ENCODE measurements around the gene FOXN4. TPM values are rescaled to one million over a fixed set of nuclear protein-coding genes. Genes with fewer than 3 reads are reported as not detected.

FOXN4 gene
- total RNA-seq, 1 experiment from 2014 or later: 0.37 TPM

DNA sequence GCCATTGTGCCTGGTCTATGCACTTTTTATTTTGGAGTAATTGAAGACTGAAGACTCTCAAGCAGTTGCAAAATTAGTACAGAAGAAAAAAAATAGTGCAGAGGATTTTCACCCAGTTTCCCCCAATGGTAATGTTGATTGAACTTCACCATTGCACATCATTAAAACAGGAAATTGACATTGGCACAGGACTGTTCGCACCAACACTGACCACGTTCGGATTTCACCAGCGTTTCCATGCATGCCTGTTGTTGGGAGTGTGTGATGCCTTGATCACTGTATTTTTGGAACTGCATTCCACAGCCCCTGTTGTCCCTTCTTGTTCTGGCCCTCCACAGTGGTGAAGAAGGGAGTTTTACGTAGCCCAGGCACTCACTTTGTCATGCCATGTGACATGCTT, 67.1 kb downstream of the FOXN4 start:
- peaks cover 16% of the 10 kb centered on the region for H3K36me3 Mint-ChIP-seq
- H3K9me3 Mint-ChIP-seq: no peaks in the 10 kb centered on the region
- no peak overlapping the region for H3K4me3 Mint-ChIP-seq
- H3K27me3 Mint-ChIP-seq (ENCODE audit: low read depth): no peaks in the 10 kb centered on the region
- DNase-seq (ENCODE audit: low spot score) (no peak), ATAC-seq (no peak)
- ChIA-PET CTCF (no interaction called here), POLR2A (no interaction called here)
- H3K27ac Mint-ChIP-seq: no peak overlapping the region
- no peaks in the 10 kb centered on the region for H3K4me1 Mint-ChIP-seq
- TF ChIP-seq, protein P1, sequence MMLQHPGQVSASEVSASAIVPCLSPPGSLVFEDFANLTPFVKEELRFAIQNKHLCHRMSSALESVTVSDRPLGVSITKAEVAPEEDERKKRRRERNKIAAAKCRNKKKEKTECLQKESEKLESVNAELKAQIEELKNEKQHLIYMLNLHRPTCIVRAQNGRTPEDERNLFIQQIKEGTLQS (CRISPR knock-in tag; conservative IDR thresholded peaks at IDR 0.05): no peak
- TF ChIP-seq, protein P2, sequence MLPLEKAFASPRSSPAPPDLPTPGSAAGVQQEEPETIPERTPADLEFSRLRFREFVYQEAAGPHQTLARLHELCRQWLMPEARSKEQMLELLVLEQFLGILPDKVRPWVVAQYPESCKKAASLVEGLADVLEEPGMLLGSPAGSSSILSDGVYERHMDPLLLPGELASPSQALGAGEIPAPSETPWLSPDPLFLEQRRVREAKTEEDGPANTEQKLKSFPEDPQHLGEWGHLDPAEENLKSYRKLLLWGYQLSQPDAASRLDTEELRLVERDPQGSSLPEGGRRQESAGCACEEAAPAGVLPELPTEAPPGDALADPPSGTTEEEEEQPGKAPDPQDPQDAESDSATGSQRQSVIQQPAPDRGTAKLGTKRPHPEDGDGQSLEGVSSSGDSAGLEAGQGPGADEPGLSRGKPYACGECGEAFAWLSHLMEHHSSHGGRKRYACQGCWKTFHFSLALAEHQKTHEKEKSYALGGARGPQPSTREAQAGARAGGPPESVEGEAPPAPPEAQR (CRISPR knock-in tag; IDR thresholded peaks at IDR 0.05): no peak
- TF ChIP-seq, protein P3, sequence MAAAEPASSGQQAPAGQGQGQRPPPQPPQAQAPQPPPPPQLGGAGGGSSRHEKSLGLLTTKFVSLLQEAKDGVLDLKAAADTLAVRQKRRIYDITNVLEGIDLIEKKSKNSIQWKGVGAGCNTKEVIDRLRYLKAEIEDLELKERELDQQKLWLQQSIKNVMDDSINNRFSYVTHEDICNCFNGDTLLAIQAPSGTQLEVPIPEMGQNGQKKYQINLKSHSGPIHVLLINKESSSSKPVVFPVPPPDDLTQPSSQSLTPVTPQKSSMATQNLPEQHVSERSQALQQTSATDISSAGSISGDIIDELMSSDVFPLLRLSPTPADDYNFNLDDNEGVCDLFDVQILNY (CRISPR knock-in tag; IDR thresholded peaks at IDR 0.05): no peak
- TF ChIP-seq GTF2I (CRISPR knock-in tag; conservative IDR thresholded peaks at IDR 0.05) (no peak), PREB (CRISPR knock-in tag; IDR thresholded peaks at IDR 0.05; ENCODE audit: borderline replicate concordance) (no peak), MAX (CRISPR knock-in tag; IDR thresholded peaks at IDR 0.05) (no peak), HMGXB4 (CRISPR knock-in tag; IDR thresholded peaks at IDR 0.05) (no peak), ZNF532 (CRISPR knock-in tag; IDR thresholded peaks at IDR 0.05; ENCODE audit: borderline replicate concordance) (no peak), MXD4 (CRISPR knock-in tag; IDR thresholded peaks at IDR 0.05; ENCODE audit: borderline replicate concordance) (no peak), ZNF416 (CRISPR knock-in tag; IDR thresholded peaks at IDR 0.05) (no peak), RORB (CRISPR knock-in tag; IDR thresholded peaks at IDR 0.05) (no peak), NR2C2 (CRISPR knock-in tag; IDR thresholded peaks at IDR 0.05) (no peak), HMGA2 (CRISPR knock-in tag; IDR thresholded peaks at IDR 0.05) (no peak)
- TF ChIP-seq, protein P4, sequence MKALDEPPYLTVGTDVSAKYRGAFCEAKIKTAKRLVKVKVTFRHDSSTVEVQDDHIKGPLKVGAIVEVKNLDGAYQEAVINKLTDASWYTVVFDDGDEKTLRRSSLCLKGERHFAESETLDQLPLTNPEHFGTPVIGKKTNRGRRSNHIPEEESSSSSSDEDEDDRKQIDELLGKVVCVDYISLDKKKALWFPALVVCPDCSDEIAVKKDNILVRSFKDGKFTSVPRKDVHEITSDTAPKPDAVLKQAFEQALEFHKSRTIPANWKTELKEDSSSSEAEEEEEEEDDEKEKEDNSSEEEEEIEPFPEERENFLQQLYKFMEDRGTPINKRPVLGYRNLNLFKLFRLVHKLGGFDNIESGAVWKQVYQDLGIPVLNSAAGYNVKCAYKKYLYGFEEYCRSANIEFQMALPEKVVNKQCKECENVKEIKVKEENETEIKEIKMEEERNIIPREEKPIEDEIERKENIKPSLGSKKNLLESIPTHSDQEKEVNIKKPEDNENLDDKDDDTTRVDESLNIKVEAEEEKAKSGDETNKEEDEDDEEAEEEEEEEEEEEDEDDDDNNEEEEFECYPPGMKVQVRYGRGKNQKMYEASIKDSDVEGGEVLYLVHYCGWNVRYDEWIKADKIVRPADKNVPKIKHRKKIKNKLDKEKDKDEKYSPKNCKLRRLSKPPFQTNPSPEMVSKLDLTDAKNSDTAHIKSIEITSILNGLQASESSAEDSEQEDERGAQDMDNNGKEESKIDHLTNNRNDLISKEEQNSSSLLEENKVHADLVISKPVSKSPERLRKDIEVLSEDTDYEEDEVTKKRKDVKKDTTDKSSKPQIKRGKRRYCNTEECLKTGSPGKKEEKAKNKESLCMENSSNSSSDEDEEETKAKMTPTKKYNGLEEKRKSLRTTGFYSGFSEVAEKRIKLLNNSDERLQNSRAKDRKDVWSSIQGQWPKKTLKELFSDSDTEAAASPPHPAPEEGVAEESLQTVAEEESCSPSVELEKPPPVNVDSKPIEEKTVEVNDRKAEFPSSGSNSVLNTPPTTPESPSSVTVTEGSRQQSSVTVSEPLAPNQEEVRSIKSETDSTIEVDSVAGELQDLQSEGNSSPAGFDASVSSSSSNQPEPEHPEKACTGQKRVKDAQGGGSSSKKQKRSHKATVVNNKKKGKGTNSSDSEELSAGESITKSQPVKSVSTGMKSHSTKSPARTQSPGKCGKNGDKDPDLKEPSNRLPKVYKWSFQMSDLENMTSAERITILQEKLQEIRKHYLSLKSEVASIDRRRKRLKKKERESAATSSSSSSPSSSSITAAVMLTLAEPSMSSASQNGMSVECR (CRISPR knock-in tag; IDR thresholded peaks at IDR 0.05; ENCODE audit: borderline replicate concordance): no peak
- TF ChIP-seq, protein P5, sequence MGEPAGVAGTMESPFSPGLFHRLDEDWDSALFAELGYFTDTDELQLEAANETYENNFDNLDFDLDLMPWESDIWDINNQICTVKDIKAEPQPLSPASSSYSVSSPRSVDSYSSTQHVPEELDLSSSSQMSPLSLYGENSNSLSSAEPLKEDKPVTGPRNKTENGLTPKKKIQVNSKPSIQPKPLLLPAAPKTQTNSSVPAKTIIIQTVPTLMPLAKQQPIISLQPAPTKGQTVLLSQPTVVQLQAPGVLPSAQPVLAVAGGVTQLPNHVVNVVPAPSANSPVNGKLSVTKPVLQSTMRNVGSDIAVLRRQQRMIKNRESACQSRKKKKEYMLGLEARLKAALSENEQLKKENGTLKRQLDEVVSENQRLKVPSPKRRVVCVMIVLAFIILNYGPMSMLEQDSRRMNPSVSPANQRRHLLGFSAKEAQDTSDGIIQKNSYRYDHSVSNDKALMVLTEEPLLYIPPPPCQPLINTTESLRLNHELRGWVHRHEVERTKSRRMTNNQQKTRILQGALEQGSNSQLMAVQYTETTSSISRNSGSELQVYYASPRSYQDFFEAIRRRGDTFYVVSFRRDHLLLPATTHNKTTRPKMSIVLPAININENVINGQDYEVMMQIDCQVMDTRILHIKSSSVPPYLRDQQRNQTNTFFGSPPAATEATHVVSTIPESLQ (CRISPR knock-in tag; IDR thresholded peaks at IDR 0.05): no peak
- TF ChIP-seq, protein P6, sequence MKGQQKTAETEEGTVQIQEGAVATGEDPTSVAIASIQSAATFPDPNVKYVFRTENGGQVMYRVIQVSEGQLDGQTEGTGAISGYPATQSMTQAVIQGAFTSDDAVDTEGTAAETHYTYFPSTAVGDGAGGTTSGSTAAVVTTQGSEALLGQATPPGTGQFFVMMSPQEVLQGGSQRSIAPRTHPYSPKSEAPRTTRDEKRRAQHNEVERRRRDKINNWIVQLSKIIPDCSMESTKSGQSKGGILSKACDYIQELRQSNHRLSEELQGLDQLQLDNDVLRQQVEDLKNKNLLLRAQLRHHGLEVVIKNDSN (CRISPR knock-in tag; IDR thresholded peaks at IDR 0.05): no peak
- TF ChIP-seq, protein P7, sequence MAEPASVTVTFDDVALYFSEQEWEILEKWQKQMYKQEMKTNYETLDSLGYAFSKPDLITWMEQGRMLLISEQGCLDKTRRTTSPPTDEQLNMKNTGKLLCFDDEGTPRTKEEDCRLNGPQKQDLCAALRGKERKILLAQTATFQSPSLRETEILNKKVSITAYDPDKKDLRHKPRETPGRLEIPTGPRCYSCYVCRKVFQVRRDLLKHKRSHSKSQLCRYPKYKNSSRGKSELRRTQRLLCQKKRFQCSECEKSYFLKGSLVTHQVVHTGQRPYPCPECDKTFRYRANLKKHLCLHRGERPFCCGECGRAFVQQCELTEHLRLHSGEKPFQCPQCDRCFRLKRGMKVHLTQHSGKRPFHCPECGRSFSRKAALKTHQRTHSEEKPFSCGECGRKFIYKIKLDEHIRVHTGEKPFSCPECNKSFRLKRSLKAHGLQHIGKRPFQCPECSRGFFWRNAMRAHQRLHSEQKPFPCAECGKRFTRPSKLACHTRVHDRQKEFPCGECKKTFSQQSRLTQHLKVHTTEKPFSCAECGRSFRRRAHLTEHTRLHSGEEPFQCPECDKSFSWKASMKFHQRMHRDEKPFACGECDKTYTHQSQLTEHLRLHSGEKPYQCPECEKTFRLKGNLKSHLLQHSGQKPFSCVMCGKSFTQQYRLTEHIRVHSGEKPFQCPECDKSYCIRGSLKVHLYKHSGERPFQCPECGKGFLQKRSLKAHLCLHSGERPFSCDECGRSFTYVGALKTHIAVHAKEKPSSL (CRISPR knock-in tag; conservative IDR thresholded peaks at IDR 0.05): no peak

Measured in WTC11 (cell line).